Measurements from ENCODE around the gene ATP9B. TPM values are rescaled to one million over a fixed set of nuclear protein-coding genes. Genes with fewer than 3 reads are reported as not detected.

Gene ATP9B
- total RNA-seq, 1 donor, result 35.4 TPM

DNA sequence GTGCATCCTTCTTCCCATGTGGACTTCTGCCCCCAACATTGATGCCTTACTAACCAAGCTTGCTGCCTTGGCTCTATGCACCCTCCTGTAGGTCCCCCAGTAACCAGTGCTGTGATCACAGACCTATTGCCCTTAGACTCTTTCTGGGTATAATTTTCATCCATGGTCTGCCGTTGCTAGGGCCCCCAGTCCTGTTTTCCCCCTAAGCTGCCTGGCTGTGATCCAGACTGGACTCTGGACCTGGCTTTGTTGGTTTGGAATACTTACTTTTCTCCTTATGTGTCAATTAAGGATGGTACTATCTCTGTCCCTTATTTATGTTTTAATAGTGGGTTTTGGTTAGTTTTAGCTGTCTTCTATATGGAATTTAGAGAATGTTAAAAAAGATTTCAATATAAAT lies 26.0 kb downstream of the ATP9B start:
- DNase-seq (ENCODE audit: low read depth), result no peak
- no peak overlapping the region for H3K4me3 ChIP-seq (ENCODE audit: low read depth, low read length)
- TF ChIP-seq, protein P1, sequence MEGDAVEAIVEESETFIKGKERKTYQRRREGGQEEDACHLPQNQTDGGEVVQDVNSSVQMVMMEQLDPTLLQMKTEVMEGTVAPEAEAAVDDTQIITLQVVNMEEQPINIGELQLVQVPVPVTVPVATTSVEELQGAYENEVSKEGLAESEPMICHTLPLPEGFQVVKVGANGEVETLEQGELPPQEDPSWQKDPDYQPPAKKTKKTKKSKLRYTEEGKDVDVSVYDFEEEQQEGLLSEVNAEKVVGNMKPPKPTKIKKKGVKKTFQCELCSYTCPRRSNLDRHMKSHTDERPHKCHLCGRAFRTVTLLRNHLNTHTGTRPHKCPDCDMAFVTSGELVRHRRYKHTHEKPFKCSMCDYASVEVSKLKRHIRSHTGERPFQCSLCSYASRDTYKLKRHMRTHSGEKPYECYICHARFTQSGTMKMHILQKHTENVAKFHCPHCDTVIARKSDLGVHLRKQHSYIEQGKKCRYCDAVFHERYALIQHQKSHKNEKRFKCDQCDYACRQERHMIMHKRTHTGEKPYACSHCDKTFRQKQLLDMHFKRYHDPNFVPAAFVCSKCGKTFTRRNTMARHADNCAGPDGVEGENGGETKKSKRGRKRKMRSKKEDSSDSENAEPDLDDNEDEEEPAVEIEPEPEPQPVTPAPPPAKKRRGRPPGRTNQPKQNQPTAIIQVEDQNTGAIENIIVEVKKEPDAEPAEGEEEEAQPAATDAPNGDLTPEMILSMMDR (IDR thresholded peaks at IDR 0.05; ENCODE audit: insufficient read depth, low read depth, low read length), result no peak

DNA sequence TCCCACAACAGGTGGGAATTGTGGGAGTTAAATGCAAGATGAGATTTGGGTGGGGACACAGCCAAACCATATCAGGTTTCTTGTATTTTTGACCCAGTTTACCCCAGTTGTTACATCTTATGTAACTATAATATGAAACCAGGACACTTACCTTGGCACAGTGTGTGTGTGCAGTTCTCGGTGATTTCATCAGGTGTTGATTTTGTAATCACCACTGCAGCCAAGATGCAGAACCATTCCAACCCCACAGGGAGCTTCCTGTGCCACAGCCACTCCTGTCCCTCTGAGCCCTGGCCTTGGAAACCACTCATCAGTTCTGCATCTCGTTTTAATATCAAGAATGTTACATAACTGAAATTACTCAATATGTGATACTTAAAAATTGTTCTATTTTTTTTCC lies 31.8 kb downstream of the ATP9B start:
- TF ChIP-seq, protein P1 (IDR thresholded peaks at IDR 0.05; ENCODE audit: insufficient read depth, low read depth, low read length), result no peak
- H3K4me3 ChIP-seq (ENCODE audit: low read depth, low read length), result no peak overlapping the region
- DNase-seq (ENCODE audit: low read depth), result no peak

DNA sequence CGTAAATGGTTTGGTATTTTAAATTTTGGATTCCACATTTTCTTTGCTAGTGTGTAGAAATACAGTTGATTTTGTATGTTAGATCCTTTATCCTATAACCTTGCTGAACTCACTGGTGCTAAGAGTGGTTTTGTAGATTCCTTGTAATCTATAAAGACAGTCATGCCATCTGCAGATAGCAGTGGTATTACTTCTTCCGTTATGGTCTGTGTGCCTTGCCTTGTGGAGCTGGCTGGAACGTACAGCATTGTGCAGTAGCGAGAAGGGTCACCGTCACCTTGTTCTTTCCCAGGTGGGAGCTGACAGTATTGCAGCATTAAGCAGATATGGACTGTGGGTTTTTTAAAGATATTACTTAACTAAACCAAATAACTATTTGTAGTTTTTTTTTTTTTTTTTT lies 33.7 kb downstream of the ATP9B start:
- no peak for DNase-seq (ENCODE audit: low read depth)
- TF ChIP-seq, protein P1 (IDR thresholded peaks at IDR 0.05; ENCODE audit: insufficient read depth, low read depth, low read length), result no peak

DNA sequence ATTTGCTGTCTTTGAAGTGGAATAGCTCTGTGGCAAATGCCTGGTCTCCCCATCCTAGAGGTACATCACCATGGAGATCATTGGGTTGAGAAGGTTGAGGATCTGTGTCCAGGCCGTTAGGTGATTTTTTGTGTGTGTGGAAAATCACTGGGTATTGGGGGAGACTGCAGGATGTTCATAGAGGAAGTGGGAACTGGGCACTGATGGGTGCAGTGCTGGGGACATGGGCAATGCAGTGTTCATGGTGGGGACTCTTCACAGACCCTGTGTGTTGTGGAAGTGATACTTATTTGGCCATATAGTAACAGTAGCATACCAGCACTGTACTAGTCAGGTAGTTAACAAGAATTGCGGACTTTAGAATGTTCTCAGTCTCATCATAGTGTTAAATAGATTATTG lies 34.9 kb downstream of the ATP9B start:
- no peak overlapping the region for H3K4me3 ChIP-seq (ENCODE audit: low read depth, low read length)
- TF ChIP-seq, protein P1 (IDR thresholded peaks at IDR 0.05; ENCODE audit: insufficient read depth, low read depth, low read length), result no peak
- no peak for DNase-seq (ENCODE audit: low read depth)

More for the DNA sequence above, 33.7 kb downstream of the ATP9B start:
- H3K4me3 ChIP-seq (ENCODE audit: low read depth, low read length), result no peak overlapping the region

DNA sequence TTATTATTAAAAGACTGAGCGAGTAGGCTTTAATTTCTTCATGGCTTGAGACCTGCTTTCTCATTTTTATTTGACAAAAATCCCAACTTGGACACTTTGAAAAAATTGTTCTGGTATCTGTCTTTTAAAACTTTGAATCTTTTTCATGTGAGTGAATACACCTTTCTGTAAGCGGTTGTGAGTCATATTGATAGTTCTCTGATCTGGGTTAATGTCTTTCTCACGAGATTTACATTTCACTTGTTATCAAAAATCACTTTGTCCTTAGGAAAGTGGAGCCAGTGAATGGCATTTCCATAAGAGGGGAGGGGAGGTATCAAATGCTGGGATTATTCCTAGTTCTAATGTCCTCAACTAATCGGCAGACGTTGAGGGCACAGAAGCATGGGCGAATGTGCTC lies 36.3 kb downstream of the ATP9B start:
- no peak overlapping the region for H3K4me3 ChIP-seq (ENCODE audit: low read depth, low read length)
- no peak for DNase-seq (ENCODE audit: low read depth)
- TF ChIP-seq, protein P1 (IDR thresholded peaks at IDR 0.05; ENCODE audit: insufficient read depth, low read depth, low read length), result no peak

DNA sequence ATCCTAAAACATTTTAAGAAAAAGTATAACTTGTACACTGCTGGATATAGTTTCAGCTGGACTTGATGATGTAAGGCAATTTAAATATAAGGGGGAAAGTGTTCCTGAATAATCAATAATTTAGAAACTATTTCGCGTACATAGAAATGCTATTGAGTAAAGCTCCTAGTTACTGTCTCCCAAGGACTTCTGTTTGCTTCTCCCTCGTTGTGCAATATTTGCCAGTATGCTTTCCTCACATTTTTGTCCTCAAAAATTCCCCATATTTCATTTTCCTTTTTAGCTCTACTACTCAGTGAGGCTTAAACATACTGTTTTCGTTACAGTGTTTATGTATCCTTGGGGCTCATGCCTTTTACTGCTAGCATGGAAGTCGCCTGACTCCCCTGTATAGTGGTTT lies 36.9 kb downstream of the ATP9B start:
- TF ChIP-seq, protein P1 (IDR thresholded peaks at IDR 0.05; ENCODE audit: insufficient read depth, low read depth, low read length), result no peak
- no peak overlapping the region for H3K4me3 ChIP-seq (ENCODE audit: low read depth, low read length)
- no peak for DNase-seq (ENCODE audit: low read depth)

DNA sequence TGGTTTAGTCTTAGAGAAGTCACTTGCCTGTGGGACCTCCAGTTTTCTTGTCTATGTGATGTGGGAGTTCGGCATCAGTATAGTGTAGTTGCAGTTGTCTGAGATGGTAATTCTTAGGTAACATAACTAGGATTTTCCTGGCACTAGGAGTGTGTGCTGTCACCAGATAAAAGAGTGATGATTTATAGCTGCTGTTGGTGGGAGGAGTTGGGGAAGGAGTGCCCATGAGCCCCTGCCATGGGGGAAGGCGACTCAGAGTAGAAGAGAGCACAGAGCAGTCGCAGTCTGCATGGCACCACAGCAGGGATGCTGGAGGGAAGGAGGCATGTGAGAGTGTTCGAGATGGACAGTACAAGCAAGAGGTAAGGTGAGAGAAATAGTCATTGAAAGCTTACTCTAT lies 38.7 kb downstream of the ATP9B start:
- H3K4me3 ChIP-seq (ENCODE audit: low read depth, low read length), result no peak overlapping the region
- DNase-seq (ENCODE audit: low read depth), result no peak
- TF ChIP-seq, protein P1 (IDR thresholded peaks at IDR 0.05; ENCODE audit: insufficient read depth, low read depth, low read length), result no peak

Measured in fibroblast of villous mesenchyme (primary cell).